Caco-2 (cell line): ENCODE data around the gene TTLL11. TPM values are rescaled to one million over a fixed set of nuclear protein-coding genes. Genes with fewer than 3 reads are reported as not detected.

Experiments
- BruUV-seq: library from RNA; stranded (reverse); fragments of 400-500 nt; replicated peaks from 2 replicates; lab custom pipeline; 2021; lab: Mats Ljungman, UMichigan
- CTCF ChIA-PET: fragments of 300-600 bp; sonication (Branson Sonifier 250); formaldehyde crosslinking; loops from one replicate; lab custom pipeline; 2022; ENCODE audit warnings: antibody characterized with exemption; lab: Charles Lee
- POLR2A ChIA-PET: fragments of 300-600 bp; sonication (Branson Sonifier 250); formaldehyde crosslinking; loops from one replicate; lab custom pipeline; 2022; ENCODE audit warnings: antibody characterized with exemption; lab: Charles Lee
- DNase-seq, 2 experiments: peaks; one replicate each; pipeline versions ENCODE4 v3.0.0 to v3.0.0-alpha.2; 2020 to 2022
- H3K27me3 ChIP-seq: replicated peaks from 2 replicates; pipeline ENCODE4 v1.6.0; 2011; ENCODE audit warnings: low read length; ENCODE audit not compliant: control insufficient read depth, insufficient read depth
- H3K36me3 ChIP-seq: 2 replicates; pipeline ENCODE4 v1.5.1; 2011; ENCODE audit warnings: low read length; ENCODE audit not compliant: control insufficient read depth, insufficient read depth
- H3K4me1 ChIP-seq: fragments of 250-450 bp; sonication (Bioruptor Pico); 2 replicates; pipeline ENCODE4 v1.5.1; 2020; ENCODE audit warnings: mild to moderate bottlenecking
- H3K4me3 ChIP-seq: 2 replicates; pipeline ENCODE4 v1.5.1; 2011; ENCODE audit warnings: low read depth, mild to moderate bottlenecking, control low read depth, low read length
- H3K9me3 ChIP-seq: fragments of 250-450 bp; sonication (Bioruptor Pico); 2 replicates; pipeline ENCODE4 v1.5.1; 2020; ENCODE audit warnings: mild to moderate bottlenecking, moderate library complexity
- H3K27ac Mint-ChIP-seq: one replicate; pipeline ENCODE4 v1.8.0; 2022; ENCODE audit warnings: mixed read lengths; ENCODE audit not compliant: unreplicated experiment
- H3K27me3 Mint-ChIP-seq: one replicate; pipeline ENCODE4 v1.8.0; 2022; ENCODE audit warnings: mixed read lengths; ENCODE audit not compliant: insufficient read depth, unreplicated experiment
- H3K36me3 Mint-ChIP-seq: one replicate; pipeline ENCODE4 v1.8.0; 2022; ENCODE audit warnings: mild to moderate bottlenecking, mixed read lengths; ENCODE audit not compliant: insufficient read depth, unreplicated experiment
- H3K4me1 Mint-ChIP-seq: one replicate; pipeline ENCODE4 v1.8.0; 2022; ENCODE audit warnings: low read depth, mixed read lengths; ENCODE audit not compliant: unreplicated experiment
- H3K4me3 Mint-ChIP-seq: one replicate; pipeline ENCODE4 v1.8.0; 2022; ENCODE audit warnings: mild to moderate bottlenecking, moderate library complexity, mixed read lengths; ENCODE audit not compliant: unreplicated experiment
- H3K9me3 Mint-ChIP-seq: one replicate; pipeline ENCODE4 v1.8.0; 2022; ENCODE audit warnings: mixed read lengths; ENCODE audit not compliant: unreplicated experiment
- intact Hi-C: fragments of 100-400 bp; cut with micrococcal nuclease; formaldehyde crosslinking; loops from one replicate; pipeline ENCODE4 v1.10.0; 2022; ENCODE audit not compliant: unreplicated experiment
- total RNA-seq: library from RNA; stranded (reverse); gene quantifications from 2 replicates; pipeline ENCODE4 v1.2.3, GENCODE V29; 2022
- TF ChIP-seq, protein P1 (sequence below), 2 experiments: fragments of 200-600 bp in 1 of 2; IDR thresholded peaks; 1 replicate in 1 of 2; 2 replicates in 1 of 2; pipeline versions ENCODE4 v1.5.1 to v1.8.0; 2011 to 2022; ENCODE audit warnings: antibody characterized with exemption in 1 of 2, control low read depth in 1 of 2, inconsistent platforms in 1 of 2, low read depth in 1 of 2, low read length in 1 of 2, mild to moderate bottlenecking in 1 of 2, moderate library complexity in 1 of 2; ENCODE audit not compliant: insufficient read depth in 1 of 2, severe bottlenecking in 1 of 2, unreplicated experiment in 1 of 2

The TTLL11 gene
- total RNA-seq, 1 experiment from 2014 or later, result 4.4 TPM

DNA sequence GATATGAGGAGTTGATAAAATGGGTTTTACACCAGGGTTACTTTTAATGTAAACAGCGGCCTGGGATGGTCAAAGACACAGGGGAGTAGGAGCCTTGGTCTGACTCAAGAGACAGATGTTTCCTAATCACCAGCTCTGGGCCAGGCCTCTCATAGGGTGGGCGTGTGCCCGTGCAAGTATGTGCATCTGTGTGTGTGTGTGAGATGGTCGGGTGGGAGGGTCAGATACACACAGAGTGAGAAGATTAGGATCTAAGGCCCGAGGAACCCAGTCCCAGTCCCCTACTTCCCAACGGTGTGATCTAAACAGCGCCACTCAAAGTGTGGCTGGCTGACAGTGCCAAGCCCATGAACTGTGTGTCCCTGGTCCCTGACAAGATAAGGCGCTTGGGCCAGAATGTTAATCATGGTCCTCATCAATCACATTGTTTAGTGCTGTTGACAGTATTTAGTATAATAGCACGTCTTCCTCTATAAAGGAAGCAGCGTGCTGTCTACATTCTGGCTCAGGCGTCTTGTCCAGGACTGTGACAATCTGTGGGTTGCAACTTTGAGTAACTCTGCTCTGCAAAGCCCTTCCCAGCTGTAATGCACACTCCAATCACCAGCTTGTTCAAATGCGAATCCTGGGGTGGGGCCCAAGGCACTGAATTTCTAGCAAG is 267.9 kb downstream of the TTLL11 start:
- H3K4me3 Mint-ChIP-seq, result no peak overlapping the region
- H3K9me3 ChIP-seq, result no peaks in the 10 kb centered on the region
- TF ChIP-seq, protein P1, sequence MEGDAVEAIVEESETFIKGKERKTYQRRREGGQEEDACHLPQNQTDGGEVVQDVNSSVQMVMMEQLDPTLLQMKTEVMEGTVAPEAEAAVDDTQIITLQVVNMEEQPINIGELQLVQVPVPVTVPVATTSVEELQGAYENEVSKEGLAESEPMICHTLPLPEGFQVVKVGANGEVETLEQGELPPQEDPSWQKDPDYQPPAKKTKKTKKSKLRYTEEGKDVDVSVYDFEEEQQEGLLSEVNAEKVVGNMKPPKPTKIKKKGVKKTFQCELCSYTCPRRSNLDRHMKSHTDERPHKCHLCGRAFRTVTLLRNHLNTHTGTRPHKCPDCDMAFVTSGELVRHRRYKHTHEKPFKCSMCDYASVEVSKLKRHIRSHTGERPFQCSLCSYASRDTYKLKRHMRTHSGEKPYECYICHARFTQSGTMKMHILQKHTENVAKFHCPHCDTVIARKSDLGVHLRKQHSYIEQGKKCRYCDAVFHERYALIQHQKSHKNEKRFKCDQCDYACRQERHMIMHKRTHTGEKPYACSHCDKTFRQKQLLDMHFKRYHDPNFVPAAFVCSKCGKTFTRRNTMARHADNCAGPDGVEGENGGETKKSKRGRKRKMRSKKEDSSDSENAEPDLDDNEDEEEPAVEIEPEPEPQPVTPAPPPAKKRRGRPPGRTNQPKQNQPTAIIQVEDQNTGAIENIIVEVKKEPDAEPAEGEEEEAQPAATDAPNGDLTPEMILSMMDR (IDR thresholded peaks at IDR 0.05; ENCODE audit: insufficient read depth in 1 of 2, low read depth in 1 of 2, low read length in 1 of 2, severe bottlenecking in 1 of 2, unreplicated experiment in 1 of 2), result no peak
- POLR2A ChIA-PET, result no interaction called here
- H3K27ac Mint-ChIP-seq, result no peak overlapping the region
- H3K36me3 ChIP-seq, result no peaks in the 10 kb centered on the region
- no peaks in the 10 kb centered on the region for H3K27me3 Mint-ChIP-seq
- no peak for DNase-seq
- intact Hi-C loops, result no loop called here
- H3K4me1 ChIP-seq, result no peaks in the 10 kb centered on the region; the same call in 1 of the 2 replicates
- H3K9me3 Mint-ChIP-seq, result no peaks in the 10 kb centered on the region
- H3K36me3 Mint-ChIP-seq, result no peaks in the 10 kb centered on the region
- CTCF ChIA-PET, result no interaction called here
- H3K4me1 Mint-ChIP-seq, result no peaks in the 10 kb centered on the region
- H3K4me3 ChIP-seq, result no peak overlapping the region
- H3K27me3 ChIP-seq, result no peaks in the 10 kb centered on the region; the same call in 1 of the 2 replicates
- no TSS peak for BruUV-seq

DNA sequence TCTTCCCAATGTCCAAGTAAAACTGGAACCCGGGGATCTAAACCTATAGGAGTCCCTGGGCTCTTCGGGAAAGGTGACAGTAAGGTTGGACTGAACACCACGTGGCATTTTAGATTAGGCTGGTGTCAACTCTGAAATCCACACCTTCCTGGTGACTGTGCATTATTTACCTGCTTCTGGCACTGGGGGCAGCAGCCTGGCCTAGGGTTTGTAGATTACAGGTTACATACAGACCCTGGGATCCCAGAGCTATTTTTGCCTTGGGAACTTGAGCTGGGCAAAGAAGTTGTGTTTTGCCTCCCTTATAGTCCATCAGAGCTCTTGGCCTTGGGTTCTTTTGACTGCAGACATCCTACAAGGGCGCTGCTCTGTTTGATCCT is 268.5 kb downstream of the TTLL11 start:
- H3K4me3 ChIP-seq, result no peak overlapping the region
- Mint-ChIP-seq H3K36me3 (no peaks in the 10 kb centered on the region), H3K27ac (no peak overlapping the region), H3K27me3 (no peaks in the 10 kb centered on the region), H3K9me3 (no peaks in the 10 kb centered on the region), H3K4me3 (no peak overlapping the region), H3K4me1 (no peaks in the 10 kb centered on the region)
- POLR2A ChIA-PET, result no interaction called here
- no peaks in the 10 kb centered on the region; the same call in 1 of the 2 replicates for H3K4me1 ChIP-seq
- peak in 1 of 2 experiments; percentile 16 for DNase-seq
- H3K27me3 ChIP-seq, result no peaks in the 10 kb centered on the region; the same call in 1 of the 2 replicates
- intact Hi-C loops, result no loop called here
- no TSS peak for BruUV-seq
- TF ChIP-seq, protein P1 (IDR thresholded peaks at IDR 0.05; ENCODE audit: insufficient read depth in 1 of 2, low read depth in 1 of 2, low read length in 1 of 2, severe bottlenecking in 1 of 2, unreplicated experiment in 1 of 2), result no peak
- H3K9me3 ChIP-seq, result no peaks in the 10 kb centered on the region
- H3K36me3 ChIP-seq, result no peaks in the 10 kb centered on the region
- CTCF ChIA-PET, result no interaction called here

DNA sequence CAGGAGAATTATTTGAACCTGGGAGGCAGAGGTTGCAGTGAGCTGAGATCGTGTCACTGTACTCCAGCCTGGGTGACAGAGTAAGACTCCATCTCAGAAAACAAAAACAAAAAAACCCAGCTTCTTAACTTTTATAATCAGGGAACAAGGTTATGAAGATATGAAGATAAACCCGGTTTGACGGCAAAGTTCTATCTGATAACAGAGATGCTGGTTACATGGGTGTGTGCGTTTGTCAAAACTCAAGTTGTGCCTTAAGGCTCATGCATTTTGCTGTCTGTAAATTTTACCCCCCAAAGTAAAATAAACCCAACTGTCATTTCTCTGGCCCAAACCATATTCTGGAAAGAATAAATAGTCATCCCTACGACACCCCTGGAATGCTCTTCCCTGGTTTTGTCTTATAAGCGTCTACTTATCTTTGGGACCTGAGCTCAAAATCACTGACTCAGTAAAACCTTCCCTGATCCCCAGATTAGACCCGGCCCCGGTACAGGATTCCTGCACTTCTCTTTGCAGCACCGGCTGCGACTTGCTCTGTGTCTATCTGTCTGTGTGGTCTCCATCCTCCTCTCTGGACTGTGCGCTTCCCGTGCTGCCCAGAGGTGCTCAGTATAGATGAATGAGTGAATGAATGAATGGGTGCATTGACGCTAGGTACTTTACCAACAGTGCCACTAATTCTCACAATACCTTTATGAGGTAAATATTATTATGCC is 269.5 kb downstream of the TTLL11 start:
- H3K9me3 ChIP-seq, result no peaks in the 10 kb centered on the region
- TF ChIP-seq, protein P1 (IDR thresholded peaks at IDR 0.05; ENCODE audit: insufficient read depth in 1 of 2, low read depth in 1 of 2, low read length in 1 of 2, severe bottlenecking in 1 of 2, unreplicated experiment in 1 of 2), result no peak
- H3K27ac Mint-ChIP-seq, result no peak overlapping the region
- intact Hi-C loops, result no loop called here
- no peaks in the 10 kb centered on the region; the same call in 1 of the 2 replicates for H3K4me1 ChIP-seq
- H3K9me3 Mint-ChIP-seq, result no peaks in the 10 kb centered on the region
- H3K4me1 Mint-ChIP-seq, result no peaks in the 10 kb centered on the region
- ChIA-PET POLR2A (interaction anchor here (0.7 kb wide), 1 partner anchor 184 kb away, joined by 6 read pairs; no protein-coding TSS in a partner anchor), CTCF (interaction anchor here (0.7 kb wide), 1 partner anchor 284 kb away, joined by 3 read pairs; no protein-coding TSS in a partner anchor)
- H3K36me3 ChIP-seq, result no peaks in the 10 kb centered on the region
- H3K27me3 Mint-ChIP-seq, result no peaks in the 10 kb centered on the region
- no TSS peak for BruUV-seq
- no peak overlapping the region for H3K4me3 ChIP-seq
- no peak overlapping the region for H3K4me3 Mint-ChIP-seq
- no peaks in the 10 kb centered on the region for H3K36me3 Mint-ChIP-seq
- no peak for DNase-seq
- H3K27me3 ChIP-seq, result no peaks in the 10 kb centered on the region; the same call in 1 of the 2 replicates
